Measurements from ENCODE around the gene ATP1A3.

DNA sequence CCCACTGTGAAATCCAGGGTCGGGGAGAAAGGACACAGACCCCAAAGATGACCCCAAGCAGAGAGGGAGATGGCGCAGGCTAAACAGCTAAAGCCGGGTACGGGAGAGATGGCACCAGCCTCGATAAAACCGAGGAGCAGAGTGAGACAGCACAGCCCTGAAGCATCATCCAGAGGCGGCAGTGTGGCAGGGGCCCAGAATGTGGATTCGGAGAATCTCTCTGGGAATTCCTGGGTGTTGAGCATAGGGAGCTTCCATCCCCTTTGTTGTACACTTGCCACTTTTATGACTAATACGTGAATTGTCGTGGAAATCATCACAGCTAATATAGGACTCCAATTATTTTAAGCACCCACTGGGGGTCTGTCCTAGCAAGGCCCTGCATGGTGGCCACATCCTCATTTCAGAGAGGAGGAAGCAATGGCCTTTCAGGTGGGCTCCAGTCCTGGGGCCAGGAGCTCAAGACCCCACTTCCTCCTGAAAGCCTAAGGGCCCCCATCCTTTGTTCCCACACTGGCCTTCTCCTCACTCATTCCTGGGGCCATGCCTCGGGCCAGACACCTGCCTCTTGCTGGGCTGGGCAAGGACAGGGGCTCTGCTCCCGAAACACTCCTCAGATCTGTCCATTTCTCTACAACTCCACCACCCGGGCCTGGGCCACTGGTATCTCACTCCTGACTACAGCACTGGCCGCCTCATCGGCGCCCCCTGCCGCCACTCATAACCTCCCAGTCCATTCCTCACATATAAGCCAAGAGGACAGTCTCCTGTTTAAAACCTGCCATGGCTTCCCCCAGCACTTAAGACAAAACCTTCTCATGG lies 29.3 kb upstream of the ATP1A3 start:
- TF ChIP-seq, protein P1, sequence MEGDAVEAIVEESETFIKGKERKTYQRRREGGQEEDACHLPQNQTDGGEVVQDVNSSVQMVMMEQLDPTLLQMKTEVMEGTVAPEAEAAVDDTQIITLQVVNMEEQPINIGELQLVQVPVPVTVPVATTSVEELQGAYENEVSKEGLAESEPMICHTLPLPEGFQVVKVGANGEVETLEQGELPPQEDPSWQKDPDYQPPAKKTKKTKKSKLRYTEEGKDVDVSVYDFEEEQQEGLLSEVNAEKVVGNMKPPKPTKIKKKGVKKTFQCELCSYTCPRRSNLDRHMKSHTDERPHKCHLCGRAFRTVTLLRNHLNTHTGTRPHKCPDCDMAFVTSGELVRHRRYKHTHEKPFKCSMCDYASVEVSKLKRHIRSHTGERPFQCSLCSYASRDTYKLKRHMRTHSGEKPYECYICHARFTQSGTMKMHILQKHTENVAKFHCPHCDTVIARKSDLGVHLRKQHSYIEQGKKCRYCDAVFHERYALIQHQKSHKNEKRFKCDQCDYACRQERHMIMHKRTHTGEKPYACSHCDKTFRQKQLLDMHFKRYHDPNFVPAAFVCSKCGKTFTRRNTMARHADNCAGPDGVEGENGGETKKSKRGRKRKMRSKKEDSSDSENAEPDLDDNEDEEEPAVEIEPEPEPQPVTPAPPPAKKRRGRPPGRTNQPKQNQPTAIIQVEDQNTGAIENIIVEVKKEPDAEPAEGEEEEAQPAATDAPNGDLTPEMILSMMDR (IDR thresholded peaks at IDR 0.05) = no peak
- no peak for TF ChIP-seq POLR2AphosphoS5 (IDR thresholded peaks at IDR 0.05)
- TF ChIP-seq POLR2A (IDR thresholded peaks at IDR 0.05) = no peak
- TF ChIP-seq EP300 (IDR thresholded peaks at IDR 0.05) = no peak
